Fibroblast of skin of right quadriceps (primary cell): ENCODE data around the gene SPATA33.
"Not testable (repeated sequence)": the region's sequence is repeated elsewhere in the genome, so short reads cannot be mapped to it uniquely, and the experiment has no call there.

Experiments
- DNase-seq: peaks from one replicate; pipeline ENCODE4 v3.0.0-alpha.2; 2013

The SPATA33 gene

DNA sequence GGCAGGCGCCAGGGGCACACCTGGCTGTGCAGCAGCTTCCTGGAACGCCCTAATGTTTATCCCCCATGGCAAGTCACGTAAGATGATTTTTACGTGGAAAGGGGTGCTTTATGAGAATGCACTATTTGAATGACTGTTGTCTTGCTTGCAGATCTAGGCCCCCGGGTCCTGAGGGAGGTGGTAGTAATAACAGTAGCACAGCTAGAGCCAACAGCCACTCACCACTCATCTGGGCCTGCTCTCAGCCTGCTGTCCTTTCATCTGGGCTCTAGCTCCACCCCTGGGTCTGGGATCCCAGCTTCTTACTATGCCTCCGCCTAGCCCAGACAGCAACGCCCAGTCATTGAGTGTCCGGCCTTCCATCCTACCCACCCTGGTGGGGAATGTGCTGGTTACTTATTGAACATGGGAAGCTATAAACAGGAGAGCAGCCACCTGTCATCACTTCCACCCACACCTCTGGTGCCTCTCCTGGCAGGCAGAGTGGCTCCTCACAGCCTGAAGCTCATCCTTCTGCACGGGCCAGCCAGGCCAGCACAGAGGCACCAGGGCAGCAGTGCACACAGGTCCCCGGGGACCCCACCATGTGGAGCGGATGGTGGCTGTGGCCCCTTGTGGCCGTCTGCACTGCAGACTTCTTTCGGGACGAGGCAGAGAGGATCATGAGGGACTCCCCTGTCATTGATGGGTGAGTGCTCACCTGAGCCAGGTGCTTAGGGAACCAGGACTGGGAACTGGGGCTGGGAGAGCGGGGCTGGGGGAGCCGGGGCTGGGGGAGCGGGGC, 27.6 kb upstream of the SPATA33 start:
- no peak for DNase-seq

DNA sequence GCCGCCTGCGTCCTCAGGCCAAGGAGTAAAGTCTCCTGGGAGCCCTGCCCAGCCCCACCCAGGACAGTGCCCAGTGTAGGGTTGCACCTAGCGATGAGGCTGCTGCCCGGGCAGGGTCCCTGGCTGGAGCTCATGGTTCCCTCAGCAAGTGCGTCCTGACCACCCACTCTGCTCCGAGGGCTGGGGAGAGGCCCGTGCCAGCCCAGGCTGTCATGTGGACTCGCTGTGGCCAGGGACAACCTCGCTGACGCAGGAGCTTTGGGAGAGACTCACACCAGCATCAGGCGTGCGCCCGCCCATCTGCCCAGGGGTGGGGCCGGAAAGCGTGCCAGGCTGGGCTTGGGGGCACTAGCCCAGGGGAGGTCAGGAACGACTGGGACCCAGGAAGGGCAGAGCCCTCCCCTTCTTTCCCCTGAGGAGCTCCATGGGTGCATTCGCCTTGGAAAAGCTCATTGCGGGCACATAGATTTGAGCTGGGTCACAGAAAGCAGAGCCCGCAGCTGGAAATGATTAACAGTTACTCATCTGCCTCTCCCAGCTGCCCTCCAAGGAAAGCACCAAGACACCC, 24.5 kb upstream of the SPATA33 start:
- peak; percentile 66 for DNase-seq

DNA sequence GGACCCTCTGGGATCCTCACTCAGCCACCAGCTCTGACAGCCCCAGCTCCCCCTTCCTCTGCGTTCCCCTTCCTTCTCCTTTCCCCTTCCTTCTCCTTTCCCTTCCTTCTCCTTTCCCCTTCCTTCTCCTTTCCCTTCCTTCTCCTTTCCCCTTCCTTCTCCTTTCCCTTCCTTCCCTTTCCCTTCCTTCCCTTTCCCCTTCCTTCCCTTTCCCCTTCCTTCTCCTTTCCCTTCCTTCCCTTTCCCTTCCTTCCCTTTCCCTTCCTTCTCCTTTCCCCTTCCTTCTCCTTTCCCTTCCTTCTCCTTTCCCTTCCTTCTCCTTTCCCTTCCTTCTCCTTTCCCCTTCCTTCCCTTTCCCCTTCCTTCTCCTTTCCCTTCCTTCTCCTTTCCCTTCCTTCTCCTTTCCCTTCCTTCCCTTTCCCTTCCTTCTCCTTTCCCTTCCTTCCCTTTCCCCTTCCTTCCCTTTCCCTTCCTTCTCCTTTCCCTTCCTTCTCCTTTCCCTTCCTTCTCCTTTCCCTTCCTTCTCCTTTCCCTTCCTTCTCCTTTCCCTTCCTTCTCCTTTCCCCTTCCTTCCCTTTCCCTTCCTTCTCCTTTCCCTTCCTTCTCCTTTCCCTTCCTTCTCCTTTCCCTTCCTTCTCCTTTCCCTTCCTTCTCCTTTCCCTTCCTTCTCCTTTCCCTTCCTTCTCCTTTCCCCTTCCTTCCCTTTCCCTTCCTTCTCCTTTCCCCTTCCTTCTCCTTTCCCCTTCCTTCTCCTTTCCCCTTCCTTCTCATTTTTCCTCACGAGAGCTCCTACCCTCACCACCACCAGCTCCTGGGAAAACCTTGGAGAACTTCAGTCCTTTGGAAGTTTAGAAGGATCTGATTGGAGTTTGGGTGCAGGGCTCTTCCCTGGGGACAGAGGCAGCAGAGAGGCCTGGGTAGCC, 22.9 kb upstream of the SPATA33 start:
- DNase-seq, result not testable (repeated sequence)

DNA sequence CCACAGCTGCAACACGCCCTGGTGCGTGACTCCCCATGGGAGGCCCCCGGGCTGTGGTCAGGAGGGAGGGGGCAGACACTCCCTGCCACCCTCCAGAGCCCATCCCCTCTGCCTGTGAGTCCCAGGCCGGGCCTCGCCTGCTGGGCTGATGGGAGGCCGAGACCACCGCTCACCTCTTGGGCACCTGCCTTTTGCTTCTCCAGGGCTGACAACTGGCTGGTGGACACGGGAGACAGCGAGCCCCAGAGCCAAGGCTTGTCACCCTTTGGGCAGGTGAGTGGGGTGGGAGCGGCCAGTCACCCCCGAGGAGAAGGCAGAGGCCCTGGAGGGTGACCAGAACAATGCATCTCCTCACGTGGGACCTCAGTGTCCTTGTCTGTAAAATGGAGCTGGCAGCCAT, 21.0 kb upstream of the SPATA33 start:
- no peak for DNase-seq

DNA sequence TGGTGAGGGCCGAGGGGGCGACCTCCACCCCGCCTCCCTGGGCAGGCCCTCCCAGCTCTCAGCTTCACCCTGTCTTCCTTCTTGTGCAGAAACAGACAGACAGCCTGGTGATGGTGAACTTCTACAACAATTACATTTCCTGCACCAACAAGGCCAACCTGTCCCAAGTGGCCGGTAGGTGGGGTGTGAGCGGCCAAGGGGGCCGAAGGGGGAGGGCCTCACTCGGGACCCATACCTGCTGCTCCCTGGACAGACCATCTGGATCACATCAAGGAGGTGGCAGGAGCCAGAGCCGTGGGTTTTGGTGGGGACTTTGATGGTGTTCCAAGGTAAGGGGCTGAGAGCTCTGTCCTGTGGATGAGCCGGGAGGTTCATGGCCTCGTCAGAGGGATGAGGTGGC, 20.3 kb upstream of the SPATA33 start:
- no peak for DNase-seq

DNA sequence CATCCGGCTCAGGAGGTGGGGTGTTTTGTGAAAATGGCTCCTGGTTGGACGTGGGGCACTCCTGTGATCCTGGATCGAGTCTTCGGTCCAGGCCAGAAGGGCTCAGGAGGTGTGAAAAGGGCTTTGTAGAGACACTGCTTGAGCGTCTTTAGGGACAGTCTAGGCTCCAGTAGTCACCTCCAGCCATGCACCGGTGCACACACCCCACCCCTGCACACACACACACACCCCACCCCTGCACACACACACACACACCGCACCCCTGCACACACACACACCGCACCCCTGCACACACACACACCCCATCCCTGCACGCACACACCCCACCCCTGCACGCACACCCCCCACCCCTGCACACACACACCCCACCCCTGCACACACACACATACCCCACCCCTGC, 19.2 kb upstream of the SPATA33 start:
- no peak for DNase-seq

DNA sequence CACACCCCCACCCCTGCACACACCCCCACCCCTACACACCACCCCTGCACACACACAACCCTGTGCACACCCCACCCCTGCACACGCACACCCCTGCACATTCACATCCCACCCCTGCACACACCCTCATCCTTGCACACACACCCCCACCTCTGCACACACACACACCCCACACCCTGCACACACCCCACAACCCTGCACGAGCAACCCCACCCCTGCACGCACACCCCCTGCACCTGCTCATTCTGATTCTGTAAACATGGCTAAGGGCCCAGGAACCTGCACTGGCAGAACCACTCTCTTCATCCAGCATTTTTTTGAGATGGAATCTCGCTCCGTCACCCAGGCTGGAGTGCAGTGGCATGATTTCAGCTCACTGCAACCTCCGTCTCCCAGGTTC, 18.3 kb upstream of the SPATA33 start:
- DNase-seq, result no peak

DNA sequence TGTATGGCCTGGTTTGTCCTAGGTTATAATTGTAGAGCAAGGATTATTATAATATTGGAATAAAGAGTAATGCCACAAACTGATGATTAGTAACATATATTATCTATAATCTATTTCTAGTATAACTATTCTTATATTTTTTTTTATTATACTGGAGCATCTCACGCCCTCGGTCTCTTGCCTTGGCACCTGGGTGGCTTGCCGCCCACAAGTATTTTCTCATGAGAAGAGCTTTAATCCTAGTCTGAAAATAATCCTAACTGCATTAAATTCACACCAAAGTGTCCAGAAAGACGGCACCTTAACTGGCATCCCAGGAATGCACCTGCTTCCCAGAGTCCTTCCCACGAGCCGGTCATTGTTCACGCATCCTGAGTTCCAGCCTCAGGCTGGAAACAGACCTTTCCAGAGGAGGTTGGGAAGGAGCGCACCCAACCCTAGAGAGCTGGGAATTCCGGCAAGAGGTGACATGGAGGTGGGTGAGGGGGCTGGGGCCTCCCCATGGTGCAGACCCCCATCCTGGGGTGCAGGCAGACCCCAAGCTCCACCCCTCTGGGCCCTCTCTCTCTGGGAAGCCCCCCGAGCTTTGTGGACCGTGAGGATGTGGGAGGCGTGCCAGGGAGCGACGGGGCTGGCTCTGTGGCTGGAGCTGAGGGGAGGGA, 16.0 kb upstream of the SPATA33 start:
- DNase-seq, result no peak

DNA sequence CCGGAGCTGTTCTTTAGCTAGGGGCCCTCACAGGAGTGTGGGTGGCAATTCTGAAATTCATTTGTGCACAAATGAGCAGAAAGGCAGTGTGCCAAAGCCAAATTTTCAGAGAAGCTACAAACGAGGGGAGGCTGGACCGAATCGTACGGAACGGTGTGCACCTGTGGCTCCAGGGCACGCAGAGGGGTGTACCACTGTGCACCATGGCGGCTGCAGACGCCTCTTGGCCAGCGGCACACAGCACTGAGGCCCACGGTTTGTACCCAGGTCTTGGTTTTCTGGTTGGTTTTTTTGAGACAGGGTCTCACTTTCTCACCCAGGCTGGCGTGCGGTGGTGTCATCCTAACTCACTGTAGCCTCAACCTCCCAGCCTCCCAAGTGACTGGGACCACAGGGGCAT, 15.1 kb upstream of the SPATA33 start:
- DNase-seq, result no peak

DNA sequence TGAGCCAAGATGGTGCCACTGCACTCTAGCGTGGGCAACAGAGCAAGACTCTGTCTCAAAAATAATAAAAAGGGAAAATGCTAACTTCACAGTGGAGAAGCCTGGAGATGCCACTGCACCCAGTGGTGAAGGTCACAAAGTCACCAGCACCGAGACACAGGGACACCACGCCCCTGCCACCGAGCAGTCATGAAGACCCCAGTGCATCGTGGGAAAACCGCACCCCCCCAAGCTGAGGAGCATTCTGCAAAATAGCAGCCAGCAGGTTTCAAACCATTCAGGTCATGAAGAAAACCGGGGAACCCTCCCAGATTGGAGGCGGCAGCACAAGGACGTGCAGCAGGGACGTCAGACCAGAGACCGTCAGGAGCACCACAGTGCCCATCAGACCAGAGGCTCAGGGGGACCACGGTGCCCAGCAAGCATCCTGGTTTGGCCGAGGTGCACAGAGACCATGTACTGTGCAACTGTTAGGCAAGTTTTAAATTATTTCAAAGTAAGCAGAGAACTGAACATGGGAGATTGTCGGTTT, 13.8 kb upstream of the SPATA33 start:
- no peak for DNase-seq

DNA sequence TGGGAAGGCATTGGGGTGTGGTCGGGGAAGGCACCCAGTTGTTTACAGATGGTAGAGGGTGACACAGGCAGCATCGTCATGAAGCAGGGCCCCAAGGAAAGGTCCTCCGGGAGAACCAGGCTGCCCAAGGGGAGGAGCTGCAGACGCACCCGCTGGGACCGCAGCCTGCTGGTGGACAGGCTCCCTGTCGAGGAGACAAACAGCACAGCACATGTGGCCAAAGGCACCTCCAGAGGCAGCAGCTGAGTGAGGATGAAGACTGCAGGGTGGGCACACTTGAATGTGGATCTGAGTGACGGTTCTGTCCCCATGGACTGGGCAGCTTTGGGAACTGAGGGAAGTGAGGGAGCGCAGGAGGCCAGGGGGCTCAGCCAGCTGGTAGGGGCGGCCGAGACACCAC, 12.5 kb upstream of the SPATA33 start:
- DNase-seq, result no peak

DNA sequence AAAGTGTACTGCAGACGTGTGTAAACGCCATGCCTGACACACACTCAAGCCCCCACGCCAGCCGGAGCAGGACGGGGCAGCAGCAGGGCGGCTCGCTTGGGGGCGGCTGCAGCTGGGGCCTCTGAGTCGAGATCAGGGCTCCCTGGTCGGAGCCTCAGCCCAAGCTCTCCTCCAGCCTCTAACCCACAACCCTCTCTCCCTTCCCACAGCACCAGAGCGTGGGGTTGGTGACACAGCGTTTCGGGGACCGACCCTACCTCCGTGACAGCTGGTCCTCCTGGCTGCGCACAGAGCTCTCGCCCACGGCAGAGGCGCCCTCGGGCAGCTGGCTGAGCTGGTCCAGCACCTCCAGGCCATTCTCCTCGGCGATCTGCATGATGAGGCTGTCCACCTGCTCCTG, 11.4 kb upstream of the SPATA33 start:
- no peak for DNase-seq

DNA sequence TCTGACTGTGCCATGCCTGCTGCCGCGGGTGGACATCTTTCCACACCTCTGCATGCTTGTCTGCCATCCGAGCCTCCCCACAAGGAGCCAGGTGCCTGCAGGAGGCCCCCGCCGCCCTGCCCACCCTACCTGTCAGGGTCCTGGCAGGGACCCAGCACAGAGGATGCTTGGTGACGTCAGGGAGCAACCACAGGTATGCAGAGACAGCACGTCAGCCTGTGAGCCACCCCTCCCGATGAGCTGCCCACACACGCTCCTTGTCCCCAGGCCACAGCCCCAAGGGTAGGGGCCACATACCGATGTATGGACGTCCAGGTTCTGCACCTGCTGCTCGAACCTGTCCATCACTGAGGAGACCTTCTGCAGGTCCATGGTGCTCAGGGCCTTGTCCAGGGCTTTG, 10.7 kb upstream of the SPATA33 start:
- no peak for DNase-seq

DNA sequence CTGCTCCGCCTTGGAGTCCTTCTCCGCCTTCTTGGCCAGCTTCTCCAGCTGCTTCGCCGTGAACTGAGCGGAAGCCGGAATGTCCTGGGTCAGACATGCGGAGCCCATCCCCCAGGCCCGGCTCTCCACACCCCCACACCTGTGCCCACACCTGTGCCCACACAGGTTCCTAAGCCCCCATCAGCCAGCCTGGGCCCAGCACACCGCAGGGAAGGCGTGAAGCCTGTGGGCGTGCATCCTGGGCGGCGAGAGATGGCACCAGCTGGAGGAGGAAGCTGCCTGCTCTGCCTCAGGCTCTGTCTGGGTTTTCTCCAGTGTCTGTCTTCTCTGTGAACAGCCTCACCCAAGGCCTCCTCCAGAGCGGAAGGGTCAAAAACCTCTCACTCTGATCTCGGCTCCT, 6.1 kb upstream of the SPATA33 start:
- DNase-seq, result no peak

DNA sequence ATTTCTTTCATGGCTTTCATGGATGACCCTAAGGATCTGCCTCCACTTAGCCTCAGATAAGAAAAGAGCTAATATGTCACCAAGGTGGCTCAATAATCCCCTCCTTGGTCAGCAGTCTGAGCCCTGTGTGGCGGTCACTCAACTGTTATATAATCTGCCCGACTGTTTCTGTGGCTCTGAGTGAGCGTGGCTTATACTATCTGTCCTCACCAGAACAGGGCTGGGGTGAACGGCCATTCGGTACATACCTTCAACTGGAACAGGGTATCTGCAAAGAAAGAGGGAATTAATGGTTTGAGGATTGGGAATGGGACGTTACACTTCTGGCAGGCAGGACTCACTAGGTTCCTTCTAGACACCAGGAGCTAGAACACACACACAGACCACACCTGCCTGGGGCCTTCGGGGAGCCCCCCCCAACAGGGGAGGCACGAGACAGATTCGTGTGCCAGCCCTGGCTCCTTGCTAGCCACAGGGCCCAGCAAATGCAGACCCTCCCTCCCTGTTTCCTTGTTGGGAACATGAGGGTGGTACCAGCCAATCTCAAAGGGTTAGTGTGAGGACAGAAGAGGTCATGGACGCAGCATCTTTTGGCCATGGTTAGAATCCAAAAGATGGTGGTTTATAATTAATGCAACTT, 3.9 kb upstream of the SPATA33 start:
- no peak for DNase-seq

DNA sequence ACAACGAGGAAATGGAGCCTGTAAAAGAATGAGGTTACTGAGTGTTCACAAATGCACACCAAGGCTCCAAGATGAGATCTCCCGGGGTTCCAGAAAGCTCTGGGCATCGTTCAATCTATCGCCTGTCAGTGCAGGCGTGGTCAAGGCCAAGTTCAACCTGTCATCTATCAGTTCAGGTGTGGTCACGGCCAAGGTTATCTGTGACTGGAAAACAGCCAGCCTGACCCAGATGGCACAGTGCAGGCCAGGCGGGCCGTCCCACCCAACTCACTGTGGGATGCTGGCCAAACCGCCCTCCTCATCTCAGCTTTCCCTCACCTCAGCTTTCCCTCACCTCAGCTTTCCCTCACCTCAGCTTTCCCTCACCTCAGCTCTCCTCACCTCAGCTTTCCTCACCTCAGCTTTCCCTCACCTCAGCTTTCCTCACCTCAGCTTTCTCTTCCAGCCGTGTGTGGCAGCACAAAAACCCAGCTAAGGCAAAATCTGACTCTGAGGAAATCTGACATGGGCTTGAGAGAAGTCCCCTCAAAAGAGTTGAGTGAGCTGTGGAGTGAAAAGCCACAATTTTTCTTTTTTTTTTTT, 2.5 kb upstream of the SPATA33 start:
- DNase-seq, result no peak

DNA sequence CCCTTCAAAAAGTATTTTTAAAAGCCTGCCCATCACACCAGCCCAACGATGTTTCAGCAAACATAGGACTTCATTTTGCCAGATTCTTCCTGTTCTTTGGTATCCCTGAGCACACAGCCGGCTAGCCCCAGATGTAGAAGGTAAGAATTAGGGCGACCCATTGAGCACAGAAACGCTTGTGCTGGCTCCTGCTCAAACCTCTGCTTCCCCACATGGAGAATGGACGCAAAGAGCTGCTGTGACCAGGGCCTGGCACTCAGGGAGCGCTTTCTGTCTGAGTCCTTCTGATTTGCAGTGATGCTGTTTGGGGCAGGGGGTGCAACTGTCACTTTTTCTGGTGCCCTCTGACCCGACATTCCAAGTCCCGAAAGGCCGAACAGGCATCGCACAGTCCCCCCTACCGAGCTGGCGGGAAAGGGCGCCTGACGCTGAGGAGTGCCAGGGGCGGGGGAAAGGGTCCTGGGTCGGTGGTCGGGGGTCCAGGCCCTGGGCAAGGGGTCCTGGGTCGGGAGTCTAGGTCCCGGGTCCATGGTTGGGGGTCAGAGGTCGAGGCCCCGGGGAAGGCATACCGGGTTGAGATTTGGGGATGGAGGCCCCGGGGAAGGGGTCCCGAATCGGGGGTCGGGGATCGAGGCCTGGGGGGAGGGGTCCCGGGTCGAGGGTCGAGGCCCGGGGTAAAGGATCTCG, 1.1 kb upstream of the SPATA33 start:
- no peak for DNase-seq

DNA sequence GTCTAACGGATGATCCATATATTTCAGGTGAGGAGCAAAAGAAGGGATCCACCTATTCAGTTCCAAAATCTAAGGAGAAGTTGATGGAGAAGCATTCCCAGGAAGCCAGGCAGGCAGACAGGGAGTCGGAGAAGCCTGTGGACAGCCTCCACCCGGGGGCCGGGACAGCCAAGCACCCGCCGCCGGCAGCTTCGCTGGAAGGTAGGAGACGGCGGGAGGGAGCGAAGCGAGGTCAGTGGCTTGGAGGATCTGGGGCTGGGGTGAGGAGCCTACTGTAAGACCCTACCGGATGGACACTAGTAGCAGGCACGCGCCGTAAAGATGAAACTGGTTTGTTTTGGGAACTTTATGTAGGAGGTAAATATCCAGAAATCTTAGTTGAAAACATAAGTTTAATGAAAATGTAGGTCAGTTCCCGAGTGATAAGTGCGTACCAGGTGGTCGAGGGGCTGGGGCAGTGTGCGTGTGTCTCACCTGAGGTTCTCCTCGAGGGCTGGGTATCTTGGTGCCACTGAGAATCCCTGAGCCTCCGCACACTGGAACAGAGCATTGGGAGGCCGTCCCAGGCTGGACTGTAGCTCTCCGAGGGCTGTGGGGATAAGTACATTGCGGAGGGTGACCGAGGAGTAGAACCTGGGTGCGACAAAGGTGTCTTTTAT, 714 bp downstream of the SPATA33 start:
- no peak for DNase-seq

DNA sequence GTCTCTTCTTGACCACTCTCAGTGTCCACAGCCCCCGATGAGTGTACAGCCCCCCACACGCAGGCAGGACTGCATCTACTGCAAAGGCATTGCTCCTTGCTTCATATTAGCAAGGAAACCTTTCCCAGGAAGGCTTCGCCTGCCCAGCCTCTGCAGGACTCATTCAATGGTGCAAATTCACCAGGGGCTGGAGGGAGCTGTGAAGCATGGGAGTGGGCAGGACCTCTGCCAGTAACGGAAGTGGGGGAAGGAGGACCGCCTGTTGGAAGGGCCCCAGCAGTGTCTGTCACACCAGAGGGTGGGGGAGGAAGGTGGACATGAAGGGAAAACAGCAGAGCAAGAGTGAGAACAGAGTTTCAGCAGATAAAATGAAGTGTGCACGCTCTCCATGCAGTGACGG, 2.5 kb downstream of the SPATA33 start:
- DNase-seq, result no peak

DNA sequence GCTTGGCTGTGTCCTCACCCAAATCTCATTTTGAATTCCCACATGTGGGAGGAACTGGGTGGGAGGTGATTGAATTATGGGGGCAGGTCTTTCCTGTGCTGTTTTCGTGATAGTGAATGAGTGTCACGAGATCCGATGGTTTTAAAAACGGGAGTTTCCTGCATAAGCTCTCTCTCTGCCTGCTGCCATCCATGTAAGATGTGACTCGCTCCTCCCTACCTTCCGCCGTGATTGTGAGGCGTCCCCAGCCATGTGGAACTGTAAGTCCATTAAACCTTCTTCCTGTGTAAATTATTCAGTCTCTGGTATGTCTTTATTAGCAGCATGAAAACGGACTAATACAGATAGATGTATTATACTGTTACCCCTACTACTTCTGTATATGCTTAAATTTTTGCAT, 3.6 kb downstream of the SPATA33 start:
- DNase-seq, result no peak

DNA sequence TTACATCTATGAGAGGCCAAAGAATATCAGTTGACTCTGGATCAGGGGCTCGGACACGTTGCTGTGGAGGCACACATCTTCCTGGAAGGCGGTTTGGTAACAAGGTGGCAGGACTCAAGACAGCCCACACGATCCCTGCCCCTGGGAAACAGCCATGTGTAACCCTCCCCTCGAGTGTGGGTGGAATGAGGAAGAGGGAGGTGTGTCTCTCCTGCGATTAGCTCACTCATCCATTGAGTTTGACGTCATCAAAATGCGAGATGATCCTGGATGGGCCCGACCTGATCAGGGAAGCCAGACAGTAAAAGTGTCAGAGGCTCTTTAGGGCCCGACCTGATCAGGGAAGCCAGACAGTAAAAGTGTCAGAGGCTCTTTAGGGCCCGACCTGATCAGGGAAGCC, 6.6 kb downstream of the SPATA33 start:
- DNase-seq, result not testable (repeated sequence)
